ENCODE measurements around the gene CKS1B.

Gene CKS1B

GRCh38 chr1:154945962-154946850 lies 28.3 kb upstream of the CKS1B start:
- DNase-seq, result no peak

GRCh38 chr1:154948079-154948478 lies 26.4 kb upstream of the CKS1B start:
- DNase-seq, result no peak

- DNase-seq, result peak; percentile 85
Measured at GRCh38 chr1:154951901-154952657, 22.4 kb upstream of the CKS1B start.

DNA sequence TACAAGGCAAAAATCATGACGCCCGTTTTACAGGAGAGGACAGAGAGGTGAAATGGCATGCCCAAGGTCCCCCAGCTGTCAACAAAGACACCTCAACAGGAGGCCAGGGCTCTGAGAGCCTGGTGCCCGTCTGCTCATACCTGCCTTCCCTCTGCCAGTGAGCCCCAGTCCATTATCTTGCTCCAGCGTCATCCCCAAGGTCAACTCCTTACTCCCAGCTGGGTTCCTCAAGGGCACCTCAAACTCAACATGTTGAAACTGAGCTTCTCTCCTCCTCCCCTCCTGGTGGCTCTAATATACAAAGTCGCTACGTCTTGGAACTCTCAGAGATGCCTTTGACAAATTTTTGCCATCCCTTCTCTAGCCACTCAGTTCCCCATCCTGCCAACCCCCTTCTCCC lies 21.8 kb upstream of the CKS1B start:
- DNase-seq, result no peak

DNA sequence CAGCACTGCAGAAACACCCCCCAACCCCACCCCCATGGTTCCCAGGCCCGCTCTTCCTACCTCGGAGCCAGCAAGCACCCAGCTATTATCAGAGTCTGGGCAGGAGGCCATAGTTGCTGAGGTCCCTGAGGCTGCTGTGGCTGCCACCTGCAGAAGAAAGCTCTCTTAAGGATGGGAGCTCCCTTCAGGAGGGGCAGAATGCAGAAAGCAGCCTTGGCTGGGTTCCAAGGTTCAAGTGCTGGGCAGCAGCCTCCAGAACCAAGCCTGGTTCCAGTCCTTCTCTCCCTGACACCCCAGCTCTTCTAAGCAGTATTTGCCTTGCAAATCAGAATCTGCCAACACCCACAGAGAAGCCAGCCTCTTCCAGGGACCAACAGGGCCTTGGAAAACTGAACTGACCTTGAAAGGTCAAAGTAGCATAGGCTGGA lies 20.9 kb upstream of the CKS1B start:
- DNase-seq, result peak; percentile 38

DNA sequence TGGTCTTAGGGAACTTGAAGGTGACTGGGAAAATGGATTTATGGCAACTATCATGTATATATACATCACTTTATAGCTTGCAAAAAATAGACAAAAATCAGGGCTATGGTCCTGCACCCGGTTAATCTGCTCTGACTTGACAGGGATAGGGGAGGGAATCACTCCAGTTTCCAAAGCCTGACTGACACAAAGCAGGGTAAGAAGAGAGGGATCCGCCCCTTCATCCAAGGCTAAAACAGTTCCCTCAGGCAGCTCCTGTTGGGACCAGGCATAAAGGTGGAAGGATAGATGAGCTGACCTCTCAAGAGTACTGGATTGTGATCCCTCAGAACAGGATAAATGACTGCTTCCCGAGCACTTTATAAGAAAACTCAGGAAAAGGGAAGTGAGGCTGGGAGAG lies 19.9 kb upstream of the CKS1B start:
- DNase-seq, result peak; percentile 38

DNA sequence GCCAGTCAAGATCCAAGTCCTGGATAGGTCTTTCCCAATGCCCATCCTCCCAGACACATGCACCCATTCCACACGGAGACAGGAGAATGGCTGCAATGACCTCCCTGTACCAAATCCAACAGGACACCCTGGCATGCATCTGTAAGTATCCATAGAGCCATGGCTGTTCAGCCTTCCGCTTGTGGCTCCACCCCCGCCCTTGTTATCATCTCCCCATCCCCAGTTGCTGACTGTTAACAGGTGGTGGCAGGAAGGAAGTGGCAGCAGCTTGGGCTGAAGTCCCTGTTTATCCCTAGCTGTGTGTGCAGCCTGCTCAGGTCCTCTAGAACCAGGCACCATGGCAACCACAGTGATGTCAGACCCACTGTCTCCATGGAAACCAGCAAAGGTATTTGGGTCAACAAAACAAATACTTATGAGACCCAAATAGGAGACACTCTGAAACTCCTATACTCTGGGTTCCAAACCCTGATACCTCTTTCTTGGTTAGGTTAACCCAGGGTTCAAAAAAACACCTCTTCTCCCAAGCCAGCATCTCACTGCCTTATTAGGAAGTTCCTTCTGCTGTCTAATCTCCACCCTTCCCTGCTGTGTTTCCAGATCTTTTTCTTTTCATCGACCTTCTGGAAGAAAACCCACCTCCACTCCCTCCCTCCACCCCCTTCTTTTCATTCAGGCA lies 19.3 kb upstream of the CKS1B start:
- DNase-seq, result peak; percentile 99

- peak; percentile 97 for DNase-seq
Measured at GRCh38 chr1:154955718-154956543, 18.6 kb upstream of the CKS1B start, which contains the start of gene PBXIP1. Gene PBXIP1, minus strand, starts transcription at chr1:154956099. Its CDS starts 2,378 bp downstream, at chr1:154953721.

- no peak for DNase-seq
Measured at GRCh38 chr1:154956544-154956941, 17.9 kb upstream of the CKS1B start.

DNA sequence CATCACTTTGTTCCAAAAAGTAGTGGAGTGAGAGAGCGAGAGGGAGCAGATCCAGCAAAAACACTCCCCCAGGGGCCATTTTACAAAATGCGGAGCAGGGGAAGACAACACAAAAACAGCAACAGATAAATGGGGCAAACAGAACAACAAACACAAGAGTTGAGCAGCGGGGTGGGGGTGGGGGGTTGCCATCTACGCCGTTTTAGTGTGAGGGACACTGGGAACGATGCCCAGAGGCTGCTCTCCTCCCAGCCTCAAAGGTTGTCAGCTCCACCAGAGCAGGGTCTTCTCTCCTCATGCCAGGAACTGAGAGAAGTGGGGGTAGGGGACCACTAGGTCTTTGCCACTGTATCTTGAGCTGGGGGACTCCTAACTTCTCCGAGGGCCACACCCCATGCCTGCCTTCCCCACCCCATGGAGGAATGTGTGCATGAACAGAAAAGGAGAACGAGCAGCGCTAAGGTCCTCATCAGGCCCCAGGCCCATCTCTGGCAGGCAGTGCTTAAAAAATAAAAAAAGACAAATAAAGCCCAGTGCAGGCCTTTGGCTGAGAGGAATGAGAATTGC lies 17.3 kb upstream of the CKS1B start:
- DNase-seq, result no peak

DNA sequence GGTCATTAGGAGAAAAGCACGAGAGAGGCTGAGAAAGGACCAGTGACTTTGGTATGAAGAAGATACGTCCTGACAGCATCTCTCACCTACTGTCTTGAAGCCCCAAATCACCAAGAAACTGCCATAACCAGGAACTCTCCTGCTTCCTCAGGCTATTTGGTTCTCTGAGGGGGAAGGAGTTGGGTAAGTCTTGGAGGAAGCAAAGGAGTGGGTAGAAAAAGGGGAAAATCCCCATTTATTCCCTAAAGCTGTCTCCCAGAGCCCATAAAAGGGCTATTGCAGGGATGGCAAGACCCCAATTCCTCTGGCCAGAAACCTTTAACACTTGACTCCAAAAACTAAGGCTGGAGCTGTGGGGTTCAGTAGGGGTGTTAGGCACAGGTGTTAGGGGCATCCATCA lies 16.4 kb upstream of the CKS1B start:
- no peak for DNase-seq

- no peak for DNase-seq
Measured at GRCh38 chr1:154958681-154959425, 15.6 kb upstream of the CKS1B start.

DNA sequence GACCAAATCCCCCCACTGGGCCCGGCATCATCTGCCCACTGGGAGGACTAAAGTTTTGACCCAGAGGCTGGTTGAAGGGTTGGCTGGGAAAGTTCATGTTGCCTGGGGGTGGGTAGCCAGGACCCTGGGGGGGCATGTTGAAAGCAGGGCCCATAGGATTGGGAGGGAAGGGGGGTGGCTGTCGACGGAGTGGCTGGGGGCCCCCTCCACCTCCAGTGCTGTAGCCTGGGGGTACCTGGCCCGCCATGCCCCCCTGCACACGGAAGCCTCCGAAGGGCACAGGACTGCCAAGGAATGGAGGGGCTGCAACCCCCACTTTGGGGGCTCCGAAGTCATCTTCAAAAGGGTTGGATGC lies 15.1 kb upstream of the CKS1B start:
- DNase-seq, result no peak

DNA sequence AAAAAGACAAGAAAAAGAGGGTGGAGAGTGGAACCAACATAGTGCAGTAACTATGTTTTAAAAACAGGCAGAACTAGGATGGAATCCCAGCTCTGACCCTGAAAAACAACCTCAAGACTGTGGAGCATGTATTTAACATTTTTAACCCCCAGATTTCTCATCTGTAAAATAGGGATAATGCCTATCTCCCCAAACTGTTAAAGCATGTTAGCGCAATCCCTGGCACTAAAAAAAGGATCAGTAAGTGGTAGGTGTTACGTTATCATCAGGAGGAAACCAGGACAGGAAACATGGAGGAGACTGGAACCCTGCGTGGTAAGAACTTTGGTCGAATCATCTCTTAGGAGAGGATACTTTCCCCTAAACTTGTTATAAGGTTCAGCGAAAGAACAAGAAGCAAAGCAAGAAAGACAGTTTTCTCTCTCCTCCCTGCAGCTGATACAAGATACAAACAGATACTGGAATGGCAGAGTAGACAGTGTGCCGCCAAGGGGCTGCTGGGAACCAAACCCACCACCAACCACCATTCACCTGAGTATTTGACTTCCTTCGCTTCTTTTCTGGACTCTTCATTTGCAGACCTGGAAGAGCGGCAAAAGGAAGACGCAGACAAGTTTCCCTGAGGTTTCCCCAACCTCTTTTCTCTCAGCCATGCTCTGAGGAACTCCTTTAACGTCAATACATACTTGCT lies 13.9 kb upstream of the CKS1B start:
- DNase-seq, result no peak

- DNase-seq, result peak; percentile 86
Measured at GRCh38 chr1:154961207-154962155, 13.0 kb upstream of the CKS1B start, which contains the start of gene PYGO2. Gene PYGO2, minus strand, starts transcription at chr1:154961782. Its CDS starts 206 bp downstream, at chr1:154961576.

DNA sequence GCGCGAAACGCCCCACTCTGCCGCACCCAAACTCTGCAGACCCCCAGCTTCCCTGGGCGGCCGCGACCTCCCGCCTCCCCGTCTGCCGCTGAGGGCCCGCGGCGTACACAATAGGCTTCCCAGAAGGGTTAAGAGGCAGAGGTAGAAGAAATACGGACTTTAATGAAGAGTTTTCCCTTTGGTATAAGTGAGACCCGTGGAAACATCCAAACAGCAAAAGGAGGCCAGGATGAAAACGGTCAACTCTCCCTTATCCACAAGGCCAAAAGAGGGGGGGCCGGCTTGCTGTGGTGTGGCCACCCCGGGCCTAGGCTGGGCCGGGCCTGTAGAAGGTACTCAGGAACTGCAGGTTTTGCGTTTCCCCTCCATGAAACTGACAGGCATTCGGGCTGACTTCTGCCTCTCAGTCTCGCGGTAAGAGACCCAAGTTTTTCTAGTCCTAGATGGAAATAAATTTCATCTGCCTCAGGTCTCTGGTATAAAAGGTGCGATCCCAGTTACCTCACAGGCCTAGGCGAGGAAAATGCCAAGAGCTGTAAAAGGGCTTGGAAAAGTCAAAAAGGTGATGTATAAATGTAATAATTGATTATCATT lies 12.2 kb upstream of the CKS1B start:
- DNase-seq, result peak; percentile 37

- no peak for DNase-seq
Measured at GRCh38 chr1:154962795-154963330, 11.6 kb upstream of the CKS1B start.

- no peak for DNase-seq
Measured at GRCh38 chr1:154963643-154964042, 10.8 kb upstream of the CKS1B start.

GRCh38 chr1:154964359-154964758 lies 10.1 kb upstream of the CKS1B start:
- DNase-seq, result no peak
